ENCODE data around the gene RXFP4. TPM values are rescaled to one million over a fixed set of nuclear protein-coding genes. Genes with fewer than 3 reads are reported as not detected.
"Not testable (repeated sequence)": the region's sequence is repeated elsewhere in the genome, so short reads cannot be mapped to it uniquely, and the experiment has no call there.

Gene RXFP4
- total RNA-seq (not detected), polyA plus RNA-seq (0.18 TPM)
- long read RNA-seq, donor 1: 0 reads
- long read RNA-seq, donor 2: 0 reads
- long read RNA-seq, donor 3: 0 reads
- long read RNA-seq, donor 4: 0 reads
- long read RNA-seq, donor 5: 0 reads
- long read RNA-seq, donor 6: 0 reads
- long read RNA-seq, donor 7: 0 reads
- long read RNA-seq, donor 8: 0 reads
- long read RNA-seq, donor 9: 0 reads
- long read RNA-seq, donor 10: 0 reads

- Histone ChIP-seq H3K4me1 (ENCODE audit: control insufficient read depth in 2 of 2, insufficient read depth in 2 of 2, low read length in 2 of 2) (peaks cover under 1 to 49% of the 10 kb centered on the region in 2 donors), H3K27ac (ENCODE audit: low read depth in 1 of 2, low read length in 1 of 2) (no peak within 1 kb of the TSS), H3K36me3 (ENCODE audit: control insufficient read depth in 2 of 2, insufficient read depth in 2 of 2, low read length in 1 of 2) (peaks cover 3 to 8% of the 10 kb centered on the region in 2 donors), H3K4me3 (ENCODE audit: low read length in 2 of 2) (no peak within 1 kb of the TSS), H3K27me3 (ENCODE audit: control insufficient read depth in 2 of 2, insufficient read depth in 1 of 2, low read length in 1 of 2) (no peaks in the 10 kb centered on the region), H3K9me3 (ENCODE audit: control insufficient read depth in 2 of 2, insufficient read depth in 1 of 2, low read length in 1 of 2) (no peaks in the 10 kb centered on the region)
- 88% methylated on average over 11 of the region's 11 CpGs for WGBS
- DNase-seq (ENCODE audit: low read depth in 6 of 9, low spot score in 9 of 9): no peak
Measured at GRCh38 chr1:155940993-155941844, at the start of gene RXFP4. TSS of gene RXFP4 (plus strand) at chr1:155941638. CDS start at chr1:155941710, 72 bp downstream.

- H3K36me3 ChIP-seq (ENCODE audit: control insufficient read depth in 2 of 2, insufficient read depth in 2 of 2, low read length in 1 of 2): peaks cover 4 to 14% of the 10 kb centered on the region in 2 donors
- no peaks in the 10 kb centered on the region for H3K9me3 ChIP-seq (ENCODE audit: control insufficient read depth in 2 of 2, insufficient read depth in 1 of 2, low read length in 1 of 2)
- no peaks in the 10 kb centered on the region for H3K27me3 ChIP-seq (ENCODE audit: control insufficient read depth in 2 of 2, insufficient read depth in 1 of 2, low read length in 1 of 2)
- no peak for DNase-seq (ENCODE audit: low read depth in 6 of 9, low spot score in 9 of 9)
- no peak overlapping the region for H3K4me3 ChIP-seq (ENCODE audit: low read length in 2 of 2)
- 91% methylated on average over 3 of the region's 3 CpGs for WGBS
- peaks cover 2 to 9% of the 10 kb centered on the region in 2 donors for H3K4me1 ChIP-seq (ENCODE audit: control insufficient read depth in 2 of 2, insufficient read depth in 2 of 2, low read length in 2 of 2)
- peak overlapping the region; percentile 73 to 76 for H3K27ac ChIP-seq (ENCODE audit: low read depth in 1 of 2, low read length in 1 of 2)
Measured at GRCh38 chr1:155892796-155893195, 48.6 kb upstream of the RXFP4 start.

- 83% methylated on average over 10 of the region's 10 CpGs for WGBS
- Histone ChIP-seq H3K4me1 (ENCODE audit: control insufficient read depth in 2 of 2, insufficient read depth in 2 of 2, low read length in 2 of 2) (peaks cover 2 to 9% of the 10 kb centered on the region in 2 donors), H3K27ac (ENCODE audit: low read depth in 1 of 2, low read length in 1 of 2) (peak overlapping the region; percentile 73 to 76), H3K36me3 (ENCODE audit: control insufficient read depth in 2 of 2, insufficient read depth in 2 of 2, low read length in 1 of 2) (peaks cover 4 to 16% of the 10 kb centered on the region in 2 donors), H3K9me3 (ENCODE audit: control insufficient read depth in 2 of 2, insufficient read depth in 1 of 2, low read length in 1 of 2) (no peaks in the 10 kb centered on the region), H3K27me3 (ENCODE audit: control insufficient read depth in 2 of 2, insufficient read depth in 1 of 2, low read length in 1 of 2) (no peaks in the 10 kb centered on the region), H3K4me3 (ENCODE audit: low read length in 2 of 2) (no peak overlapping the region)
- DNase-seq (ENCODE audit: low read depth in 6 of 9, low spot score in 9 of 9): peak in 5 of 9 donors; percentile 24 to 70 (median 38)
Measured at GRCh38 chr1:155893389-155894142, 47.9 kb upstream of the RXFP4 start.

GRCh38 chr1:155895617-155896016 lies 45.8 kb upstream of the RXFP4 start:
- H3K9me3 ChIP-seq (ENCODE audit: control insufficient read depth in 2 of 2, insufficient read depth in 1 of 2, low read length in 1 of 2); H3K27me3 ChIP-seq (ENCODE audit: control insufficient read depth in 2 of 2, insufficient read depth in 1 of 2, low read length in 1 of 2); DNase-seq (ENCODE audit: low read depth in 6 of 9, low spot score in 9 of 9); H3K27ac ChIP-seq (ENCODE audit: low read depth in 1 of 2, low read length in 1 of 2); H3K4me3 ChIP-seq (ENCODE audit: low read length in 2 of 2); H3K4me1 ChIP-seq (ENCODE audit: control insufficient read depth in 2 of 2, insufficient read depth in 2 of 2, low read length in 2 of 2): not testable (repeated sequence)
- WGBS: 97% methylated on average over 6 of the region's 6 CpGs
- peaks cover 23 to 35% of the 10 kb centered on the region in 2 donors for H3K36me3 ChIP-seq (ENCODE audit: control insufficient read depth in 2 of 2, insufficient read depth in 2 of 2, low read length in 1 of 2)

GRCh38 chr1:155896476-155896875 lies 45.0 kb upstream of the RXFP4 start:
- DNase-seq (ENCODE audit: low read depth in 6 of 9, low spot score in 9 of 9); H3K27me3 ChIP-seq (ENCODE audit: control insufficient read depth in 2 of 2, insufficient read depth in 1 of 2, low read length in 1 of 2); H3K9me3 ChIP-seq (ENCODE audit: control insufficient read depth in 2 of 2, insufficient read depth in 1 of 2, low read length in 1 of 2); H3K4me1 ChIP-seq (ENCODE audit: control insufficient read depth in 2 of 2, insufficient read depth in 2 of 2, low read length in 2 of 2); H3K27ac ChIP-seq (ENCODE audit: low read depth in 1 of 2, low read length in 1 of 2); H3K4me3 ChIP-seq (ENCODE audit: low read length in 2 of 2): not testable (repeated sequence)
- peaks cover 31 to 44% of the 10 kb centered on the region in 2 donors for H3K36me3 ChIP-seq (ENCODE audit: control insufficient read depth in 2 of 2, insufficient read depth in 2 of 2, low read length in 1 of 2)
- WGBS: 98% methylated on average over 8 of the region's 8 CpGs

GRCh38 chr1:155897746-155898145 lies 43.7 kb upstream of the RXFP4 start:
- H3K27ac ChIP-seq (ENCODE audit: low read depth in 1 of 2, low read length in 1 of 2): no peak overlapping the region
- DNase-seq (ENCODE audit: low read depth in 6 of 9, low spot score in 9 of 9): no peak
- no peak overlapping the region for H3K4me3 ChIP-seq (ENCODE audit: low read length in 2 of 2)
- no peaks in the 10 kb centered on the region for H3K9me3 ChIP-seq (ENCODE audit: control insufficient read depth in 2 of 2, insufficient read depth in 1 of 2, low read length in 1 of 2)
- WGBS: 96% methylated on average over 1 of the region's 1 CpG
- H3K36me3 ChIP-seq (ENCODE audit: control insufficient read depth in 2 of 2, insufficient read depth in 2 of 2, low read length in 1 of 2): peaks cover 39 to 47% of the 10 kb centered on the region in 2 donors
- no peaks in the 10 kb centered on the region for H3K27me3 ChIP-seq (ENCODE audit: control insufficient read depth in 2 of 2, insufficient read depth in 1 of 2, low read length in 1 of 2)
- H3K4me1 ChIP-seq (ENCODE audit: control insufficient read depth in 2 of 2, insufficient read depth in 2 of 2, low read length in 2 of 2): peaks cover 2 to 9% of the 10 kb centered on the region in 2 donors

- WGBS: 94% methylated on average over 2 of the region's 2 CpGs
Measured at GRCh38 chr1:155898888-155899287, 42.5 kb upstream of the RXFP4 start.

GRCh38 chr1:155899683-155900082 lies 41.8 kb upstream of the RXFP4 start:
- no peak overlapping the region for H3K27ac ChIP-seq (ENCODE audit: low read depth in 1 of 2, low read length in 1 of 2)
- no peaks in the 10 kb centered on the region for H3K9me3 ChIP-seq (ENCODE audit: control insufficient read depth in 2 of 2, insufficient read depth in 1 of 2, low read length in 1 of 2)
- H3K4me3 ChIP-seq (ENCODE audit: low read length in 2 of 2): no peak overlapping the region
- H3K4me1 ChIP-seq (ENCODE audit: control insufficient read depth in 2 of 2, insufficient read depth in 2 of 2, low read length in 2 of 2): no peaks in the 10 kb centered on the region
- H3K36me3 ChIP-seq (ENCODE audit: control insufficient read depth in 2 of 2, insufficient read depth in 2 of 2, low read length in 1 of 2): peaks cover 52 to 59% of the 10 kb centered on the region in 2 donors
- DNase-seq (ENCODE audit: low read depth in 6 of 9, low spot score in 9 of 9): no peak
- no peaks in the 10 kb centered on the region for H3K27me3 ChIP-seq (ENCODE audit: control insufficient read depth in 2 of 2, insufficient read depth in 1 of 2, low read length in 1 of 2)
- over 99% methylated on average over 2 of the region's 2 CpGs for WGBS

More at GRCh38 chr1:155898888-155899287, 42.5 kb upstream of the RXFP4 start:
- H3K4me3 ChIP-seq (ENCODE audit: low read length in 2 of 2): no peak overlapping the region
- H3K9me3 ChIP-seq (ENCODE audit: control insufficient read depth in 2 of 2, insufficient read depth in 1 of 2, low read length in 1 of 2): no peaks in the 10 kb centered on the region
- no peak overlapping the region for H3K27ac ChIP-seq (ENCODE audit: low read depth in 1 of 2, low read length in 1 of 2)
- no peaks in the 10 kb centered on the region for H3K27me3 ChIP-seq (ENCODE audit: control insufficient read depth in 2 of 2, insufficient read depth in 1 of 2, low read length in 1 of 2)
- peaks cover 44 to 51% of the 10 kb centered on the region in 2 donors for H3K36me3 ChIP-seq (ENCODE audit: control insufficient read depth in 2 of 2, insufficient read depth in 2 of 2, low read length in 1 of 2)
- H3K4me1 ChIP-seq (ENCODE audit: control insufficient read depth in 2 of 2, insufficient read depth in 2 of 2, low read length in 2 of 2): peaks cover 0 to 2% of the 10 kb centered on the region in 2 donors
- no peak for DNase-seq (ENCODE audit: low read depth in 6 of 9, low spot score in 9 of 9)
